H1 (cell line): ENCODE measurements around the gene DSCAM.

Experiments
- BRCA1 ChIP-seq: IDR thresholded peaks from 2 replicates; pipeline ENCODE4 v1.6.1; 2012; ENCODE audit warnings: low read depth, low read length, improper control_type of control experiment
- CREB1 ChIP-seq: IDR thresholded peaks from 2 replicates; pipeline ENCODE4 v1.6.1; 2012; ENCODE audit warnings: inconsistent platforms
- CTCF ChIP-seq, 3 experiments: IDR thresholded peaks; 1 replicate in 2 of 3; 2 replicates in 1 of 3; pipeline versions ENCODE4 v1.5.1 to v1.6.1; 2011; ENCODE audit warnings: low read length in 3 of 3, mild to moderate bottlenecking in 3 of 3, inconsistent platforms in 2 of 3, low read depth in 1 of 3, moderate library complexity in 1 of 3; ENCODE audit not compliant: insufficient read depth in 1 of 3; ENCODE audit errors: control extremely low read depth in 1 of 3
- EP300 ChIP-seq, 2 experiments: IDR thresholded peaks; 1 replicate in 1 of 2; 2 replicates in 1 of 2; pipeline ENCODE4 v1.6.1; 2011 to 2012; ENCODE audit warnings: low read depth in 2 of 2, low read length in 2 of 2, mild to moderate bottlenecking in 2 of 2, borderline replicate concordance in 1 of 2, inconsistent platforms in 1 of 2, moderate library complexity in 1 of 2
- EZH2 ChIP-seq: fragments of 200-600 bp; sonication (generic); IDR thresholded peaks from 2 replicates; pipeline ENCODE4 v1.7.1; 2012; ENCODE audit warnings: low read depth, mild to moderate bottlenecking, moderate library complexity, low read length, inconsistent platforms; ENCODE audit not compliant: severe bottlenecking
- KDM5A ChIP-seq: fragments of 200-600 bp; IDR thresholded peaks from 2 replicates; pipeline ENCODE4 v1.7.1; 2012; ENCODE audit warnings: mild to moderate bottlenecking, low read length, inconsistent platforms, mixed read lengths
- POLR2A ChIP-seq, 2 experiments: IDR thresholded peaks; 1 replicate in 1 of 2; 2 replicates in 1 of 2; pipeline ENCODE4 v1.6.1; 2011; ENCODE audit warnings: low read depth in 2 of 2, low read length in 2 of 2, mild to moderate bottlenecking in 2 of 2; ENCODE audit errors: control extremely low read depth in 1 of 2
- POLR2AphosphoS5 ChIP-seq: IDR thresholded peaks from 2 replicates; pipeline ENCODE4 v1.6.1; 2011; ENCODE audit warnings: low read depth, low read length
- RXRA ChIP-seq: IDR thresholded peaks from 2 replicates; pipeline ENCODE4 v1.6.1; 2011; ENCODE audit warnings: low read depth, mild to moderate bottlenecking, low read length, moderate library complexity; ENCODE audit not compliant: insufficient read depth
- YY1 ChIP-seq: IDR thresholded peaks from 2 replicates; pipeline ENCODE4 v1.6.1; 2011; ENCODE audit warnings: low read depth, mild to moderate bottlenecking, low read length

DNA sequence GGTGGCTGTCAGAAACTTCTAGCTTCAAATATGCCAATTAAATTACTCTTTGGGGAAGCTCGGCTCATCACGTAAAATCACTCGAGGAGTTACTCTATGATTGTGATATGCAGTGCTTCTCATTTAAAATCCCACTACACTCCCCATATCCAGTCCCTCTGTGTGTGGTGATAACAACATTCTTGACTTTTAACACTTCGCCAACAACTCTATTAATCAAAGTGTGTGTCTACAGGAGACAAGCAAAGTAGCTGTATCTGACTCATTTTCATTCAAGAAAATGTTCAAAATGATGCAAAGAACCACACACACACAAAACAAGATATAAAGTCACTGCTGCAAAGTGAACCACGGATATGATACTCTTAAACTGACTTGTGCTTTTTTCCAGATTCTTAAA is 341.3 kb downstream of the DSCAM start:
- TF ChIP-seq POLR2AphosphoS5, result no peak
- no peak for TF ChIP-seq CREB1
- no peak for TF ChIP-seq POLR2A (IDR thresholded peaks at IDR 0.05; ENCODE audit: control extremely low read depth in 1 of 2, low read depth in 2 of 2, low read length in 2 of 2)
- TF ChIP-seq CTCF (IDR thresholded peaks at IDR 0.05; ENCODE audit: control extremely low read depth in 1 of 3, insufficient read depth in 1 of 3, low read depth in 1 of 3, low read length in 3 of 3), result no peak
- no peak for TF ChIP-seq RXRA
- TF ChIP-seq KDM5A, result no peak
- no peak for TF ChIP-seq EZH2
- no peak for TF ChIP-seq EP300 (IDR thresholded peaks at IDR 0.05; ENCODE audit: borderline replicate concordance in 1 of 2, low read depth in 2 of 2, low read length in 2 of 2)
- no peak for TF ChIP-seq BRCA1
- no peak for TF ChIP-seq YY1
